Left lung (tissue), 10 donors: ENCODE data around the gene CHMP6. TPM values are rescaled to one million over a fixed set of nuclear protein-coding genes. Genes with fewer than 3 reads are reported as not detected.

Source experiments
- ATAC-seq: fragments of 200-7000 bp; cut with Tn5 transposase; one replicate; pipeline ENCODE4 v1.9.1; 2020; ENCODE audit warnings: moderate library complexity
- DNase-seq, 4 donors: peaks; one replicate each; pipeline ENCODE4 v3.0.0-alpha.2; 2013 to 2020
- H3K27ac ChIP-seq, 2 donors: fragments of 200-600 bp; sonication (generic) in 1 of 2; one replicate each; pipeline versions ENCODE4 v1.5.0 to v1.8.0; 2020 to 2021
- H3K27me3 ChIP-seq, 2 donors: fragments of 200-600 bp; sonication (generic) in 1 of 2; one replicate each; pipeline versions ENCODE4 v1.5.0 to v1.8.0; 2020 to 2021
- H3K36me3 ChIP-seq, 2 donors: fragments of 200-600 bp; sonication (generic) in 1 of 2; one replicate each; pipeline versions ENCODE4 v1.5.0 to v1.8.0; 2020 to 2021
- H3K4me1 ChIP-seq, 2 donors: fragments of 200-600 bp; one replicate each; pipeline ENCODE4 v1.8.0; 2021
- H3K4me3 ChIP-seq, 2 donors: fragments of 200-600 bp; sonication (generic) in 1 of 2; one replicate each; pipeline versions ENCODE4 v1.5.0 to v1.8.0; 2020 to 2021; ENCODE audit warnings: mild to moderate bottlenecking in 1 of 2
- H3K9me3 ChIP-seq, 2 donors: fragments of 200-600 bp; sonication (generic) in 1 of 2; one replicate each; pipeline versions ENCODE4 v1.5.0 to v1.8.0; 2020 to 2021
- CTCF ChIP-seq, 2 donors: fragments of 200-600 bp; sonication (generic) in 1 of 2; IDR thresholded peaks; one replicate each; pipeline versions ENCODE4 v1.5.0 to v1.8.0; 2021; ENCODE audit warnings: antibody characterized with exemption in 2 of 2
- intact Hi-C, 2 donors: fragments of 100-400 bp; cut with DNase I; formaldehyde crosslinking; loops; one replicate each; pipeline versions ENCODE4 v1.11.2 to v1.14.2; 2022
- polyA plus RNA-seq, 6 donors: library from polyadenylated mRNA; unstranded; fragments of 120-200 nt; gene quantifications; one replicate each; pipeline ENCODE4 v1.2.1, GENCODE V29; 2013; ENCODE audit not compliant: insufficient read length in 6 of 6
- total RNA-seq, 2 donors: library from RNA; stranded (reverse); fragmentation: NEBNext Ultra II Directional; extraction: Animal tissue kit (Norgen Biotek cat#: 25700); gene quantifications; one replicate each; pipeline ENCODE4 v1.2.1, GENCODE V29; 2021
- donor health status: DM: no; HTN: yes; CAD: no.
- donor health status: DM: no; HTN: no; CAD: no.

CHMP6 gene
- total and polyA plus RNA-seq, 8 donors: 24.1 to 32.7 (median 28.6) TPM

DNA sequence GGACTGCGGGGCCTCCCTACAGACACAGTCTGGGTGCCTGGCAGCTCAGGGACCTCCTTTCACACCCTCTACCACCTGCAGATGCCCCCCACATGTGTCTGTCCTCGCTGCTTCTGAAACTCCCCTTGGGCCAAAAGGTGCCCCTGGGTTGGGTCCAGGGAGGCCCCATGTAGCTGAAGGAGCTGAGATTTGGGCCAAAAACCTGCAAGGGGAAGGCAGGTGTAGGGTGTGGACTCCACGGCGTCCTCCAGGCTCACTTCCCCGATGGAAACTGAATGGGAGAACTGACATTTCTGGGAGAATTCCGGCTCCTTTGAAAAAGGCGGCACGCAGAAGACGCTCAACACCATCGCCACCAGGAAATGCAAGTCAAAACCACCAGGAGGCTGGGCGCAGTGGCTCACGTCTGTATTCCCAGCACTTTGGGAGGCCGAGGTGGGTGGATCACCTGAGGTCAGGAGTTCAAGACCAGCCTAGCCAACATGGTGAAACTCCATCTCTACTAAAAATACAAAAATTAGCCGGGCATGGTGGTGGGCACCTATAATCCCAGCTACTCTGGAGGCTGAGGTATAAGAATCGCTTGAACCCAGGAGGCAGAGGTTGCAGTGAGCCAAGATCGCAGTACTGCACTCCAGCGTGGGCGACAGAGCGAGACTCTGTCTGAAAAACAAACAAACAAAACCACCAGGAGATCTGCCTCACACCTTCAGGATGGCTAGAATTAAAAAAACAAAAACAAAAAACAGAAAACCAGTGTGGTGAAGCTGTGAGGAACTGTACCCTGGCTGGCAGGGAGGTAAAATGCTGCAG, 30.1 kb downstream of the CHMP6 start:
- no peak for TF ChIP-seq CTCF (IDR thresholded peaks at IDR 0.05)
- intact Hi-C loops: no loop called here
- no peak overlapping the region for H3K4me3 ChIP-seq
- no peak for ATAC-seq
- H3K27ac ChIP-seq: peak overlapping the region; percentile 70 to 76
- peaks cover 0 to 1% of the 10 kb centered on the region in 2 donors for H3K9me3 ChIP-seq
- H3K27me3 ChIP-seq: peaks cover 0 to 6% of the 10 kb centered on the region in 2 donors
- H3K36me3 ChIP-seq: no peaks in the 10 kb centered on the region
- peak in 1 of 4 donors; percentile 5 for DNase-seq
- H3K4me1 ChIP-seq: peaks cover 16 to 66% of the 10 kb centered on the region in 2 donors

DNA sequence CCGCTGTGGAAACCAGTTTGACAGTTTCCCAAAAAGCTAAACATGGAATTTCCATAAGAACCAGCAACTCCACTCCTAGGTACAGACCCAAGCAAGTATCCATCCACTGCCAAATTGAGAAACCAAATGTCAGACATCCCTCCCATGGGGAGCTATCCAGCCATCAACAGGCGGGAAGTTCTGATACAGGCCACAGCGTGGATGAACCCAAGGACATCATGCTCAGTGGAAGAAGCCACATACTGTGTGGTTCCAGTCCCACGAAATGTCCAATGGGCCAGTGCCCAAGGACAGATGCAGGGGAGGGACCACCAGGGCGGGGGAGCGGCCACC, 30.7 kb downstream of the CHMP6 start:
- Histone ChIP-seq H3K9me3 (no peaks in the 10 kb centered on the region), H3K36me3 (no peaks in the 10 kb centered on the region), H3K27me3 (peaks cover 0 to 12% of the 10 kb centered on the region in 2 donors), H3K4me3 (no peak overlapping the region), H3K27ac (no peak overlapping the region), H3K4me1 (peaks cover 16 to 69% of the 10 kb centered on the region in 2 donors)
- DNase-seq: no peak
- no peak for ATAC-seq
- no peak for TF ChIP-seq CTCF (IDR thresholded peaks at IDR 0.05)
- intact Hi-C loops: no loop called here

DNA sequence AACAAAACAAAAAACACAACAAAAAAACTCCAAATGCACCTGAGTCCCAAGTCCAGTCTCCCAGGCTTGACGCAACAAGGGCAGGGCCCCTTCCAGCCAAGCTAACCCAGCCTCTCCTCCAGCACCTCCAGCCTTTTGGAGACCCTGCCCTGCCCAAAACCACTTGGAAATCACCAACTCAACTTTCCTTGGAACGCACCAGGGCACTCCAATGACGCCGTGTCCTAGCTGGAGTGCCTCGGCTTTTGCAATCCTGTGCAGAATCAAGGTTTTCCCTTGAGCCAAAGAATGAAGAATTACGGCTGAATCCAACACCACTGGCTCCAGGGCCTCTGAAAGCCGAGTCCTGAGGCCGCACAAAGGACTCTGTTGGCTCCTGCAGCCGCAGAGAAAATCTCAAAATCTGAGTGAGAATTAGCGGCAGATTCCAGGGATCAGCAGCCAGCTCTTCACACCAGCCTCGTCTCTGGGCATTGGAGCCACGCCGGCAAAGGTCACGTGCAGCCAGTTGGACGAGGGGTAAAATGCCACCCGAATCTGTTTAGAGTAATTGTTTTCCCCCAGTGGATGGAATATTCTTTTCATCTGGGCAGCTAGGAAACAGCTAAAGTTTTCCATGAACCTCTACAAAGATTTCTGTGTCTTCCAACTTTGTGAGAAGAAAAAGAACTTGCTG, 33.6 kb downstream of the CHMP6 start:
- Histone ChIP-seq H3K4me1 (peaks cover 18 to 51% of the 10 kb centered on the region in 2 donors), H3K36me3 (no peaks in the 10 kb centered on the region), H3K4me3 (no peak overlapping the region), H3K27me3 (peaks cover 0 to 29% of the 10 kb centered on the region in 2 donors), H3K9me3 (no peaks in the 10 kb centered on the region), H3K27ac (peak overlapping the region in 1 of 2 donors; percentile 59)
- intact Hi-C loops: no loop called here
- ATAC-seq (peak; percentile 59), DNase-seq (peak in 2 of 4 donors; percentile 73 to 77)
- TF ChIP-seq CTCF (IDR thresholded peaks at IDR 0.05): no peak

- no peak for TF ChIP-seq CTCF (IDR thresholded peaks at IDR 0.05)
- Histone ChIP-seq H3K27ac (peak overlapping the region in 1 of 2 donors; percentile 59), H3K36me3 (no peaks in the 10 kb centered on the region), H3K4me3 (no peak overlapping the region), H3K9me3 (no peaks in the 10 kb centered on the region), H3K27me3 (peaks cover 0 to 29% of the 10 kb centered on the region in 2 donors), H3K4me1 (peaks cover 14 to 51% of the 10 kb centered on the region in 2 donors)
- DNase-seq (peak in 1 of 4 donors; percentile 76), ATAC-seq (no peak)
- intact Hi-C loops: no loop called here
Measured at GRCh38 chr17:81025741-81026129, 34.1 kb downstream of the CHMP6 start.
